Stimulated activated CD8-positive, alpha-beta memory T cell treated with anti-CD3 and anti-CD28 coated beads, Interleukin-15, amount 100 ng/mL, for 1 hour (primary cell): ENCODE data around the gene ZFPM1.

ENCODE experiments used
- DNase-seq: peaks from one replicate; pipeline ENCODE4 v3.0.0-alpha.2; 2020; ENCODE audit warnings: low read depth

ZFPM1 gene

GRCh38 chr16:88527186-88527936 lies 74.3 kb downstream of the ZFPM1 start:
- DNase-seq, result peak; percentile 20

GRCh38 chr16:88527937-88528743 lies 75.1 kb downstream of the ZFPM1 start:
- no peak for DNase-seq

GRCh38 chr16:88528902-88529318 lies 75.8 kb downstream of the ZFPM1 start:
- no peak for DNase-seq

GRCh38 chr16:88529596-88529995 lies 76.5 kb downstream of the ZFPM1 start:
- DNase-seq, result no peak

GRCh38 chr16:88530051-88530857 lies 77.2 kb downstream of the ZFPM1 start:
- DNase-seq, result no peak

- no peak for DNase-seq
Measured at GRCh38 chr16:88530858-88531203, 77.8 kb downstream of the ZFPM1 start.

- DNase-seq, result no peak
Measured at GRCh38 chr16:88531346-88531745, 78.3 kb downstream of the ZFPM1 start.

- no peak for DNase-seq
Measured at GRCh38 chr16:88531931-88532433, 78.9 kb downstream of the ZFPM1 start.

- DNase-seq, result no peak
Measured at GRCh38 chr16:88532434-88533241, 79.6 kb downstream of the ZFPM1 start.

- DNase-seq, result no peak
Measured at GRCh38 chr16:88533381-88533917, 80.4 kb downstream of the ZFPM1 start.

- peak; percentile 45 for DNase-seq
Measured at GRCh38 chr16:88533932-88534637, 81.0 kb downstream of the ZFPM1 start.

GRCh38 chr16:88534638-88535190 lies 81.6 kb downstream of the ZFPM1 start:
- no peak for DNase-seq

- DNase-seq, result no peak
Measured at GRCh38 chr16:88535191-88535856, 82.2 kb downstream of the ZFPM1 start.

GRCh38 chr16:88535857-88536222 lies 82.8 kb downstream of the ZFPM1 start:
- no peak for DNase-seq

- DNase-seq, result no peak
Measured at GRCh38 chr16:88536510-88536909, 83.4 kb downstream of the ZFPM1 start.

- DNase-seq, result no peak
Measured at GRCh38 chr16:88536971-88537751, 84.1 kb downstream of the ZFPM1 start.

GRCh38 chr16:88537859-88538258 lies 84.8 kb downstream of the ZFPM1 start:
- no peak for DNase-seq

- no peak for DNase-seq
Measured at GRCh38 chr16:88538366-88539060, 85.4 kb downstream of the ZFPM1 start.
